RWPE1 (cell line): ENCODE results near the gene RAB20.
"Not testable (repeated sequence)": the region's sequence is repeated elsewhere in the genome, so short reads cannot be mapped to it uniquely, and the experiment has no call there.

Experiments
- CTCF ChIA-PET: fragments of 350-600 bp; sonication (Branson Sonifier 250); formaldehyde crosslinking; extraction: SDS; loops from one replicate; lab custom pipeline; 2021; lab: Yijun Ruan, JAX
- POLR2A ChIA-PET: fragments of 400-600 bp; formaldehyde crosslinking; extraction: SDS; loops from one replicate; lab custom pipeline; 2020; ENCODE audit warnings: antibody characterized with exemption; ENCODE audit not compliant: low non-redundant PET; lab: Yijun Ruan, JAX
- DNase-seq: peaks from one replicate; pipeline ENCODE4 v3.0.0; 2012; ENCODE audit warnings: low spot score
- H3K27ac ChIP-seq: fragments of 450-650 bp; 2 replicates; pipeline ENCODE4 v1.5.1; 2017
- TF ChIP-seq, protein P1 (sequence below): fragments of 450-650 bp; conservative IDR thresholded peaks from 2 replicates; pipeline ENCODE4 v1.5.1; 2017; ENCODE audit warnings: low read depth, mild to moderate bottlenecking

RAB20 gene

DNA sequence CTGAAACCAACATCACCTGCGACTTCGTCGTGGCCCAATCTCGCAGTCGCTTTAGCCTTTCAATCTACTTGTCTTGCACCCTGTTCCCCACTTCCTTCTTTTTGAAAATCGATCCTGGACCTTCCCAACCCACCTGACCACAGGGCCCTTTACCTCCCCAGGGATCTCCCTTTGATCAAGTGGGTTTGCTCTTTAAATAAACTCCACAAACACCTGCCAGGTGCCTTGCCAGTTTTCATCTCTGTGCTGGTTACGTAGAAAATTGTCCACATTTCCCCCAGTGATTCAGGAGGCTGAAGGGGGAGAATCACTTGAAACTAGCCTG lies 14.5 kb upstream of the RAB20 start:
- TF ChIP-seq, protein P1, sequence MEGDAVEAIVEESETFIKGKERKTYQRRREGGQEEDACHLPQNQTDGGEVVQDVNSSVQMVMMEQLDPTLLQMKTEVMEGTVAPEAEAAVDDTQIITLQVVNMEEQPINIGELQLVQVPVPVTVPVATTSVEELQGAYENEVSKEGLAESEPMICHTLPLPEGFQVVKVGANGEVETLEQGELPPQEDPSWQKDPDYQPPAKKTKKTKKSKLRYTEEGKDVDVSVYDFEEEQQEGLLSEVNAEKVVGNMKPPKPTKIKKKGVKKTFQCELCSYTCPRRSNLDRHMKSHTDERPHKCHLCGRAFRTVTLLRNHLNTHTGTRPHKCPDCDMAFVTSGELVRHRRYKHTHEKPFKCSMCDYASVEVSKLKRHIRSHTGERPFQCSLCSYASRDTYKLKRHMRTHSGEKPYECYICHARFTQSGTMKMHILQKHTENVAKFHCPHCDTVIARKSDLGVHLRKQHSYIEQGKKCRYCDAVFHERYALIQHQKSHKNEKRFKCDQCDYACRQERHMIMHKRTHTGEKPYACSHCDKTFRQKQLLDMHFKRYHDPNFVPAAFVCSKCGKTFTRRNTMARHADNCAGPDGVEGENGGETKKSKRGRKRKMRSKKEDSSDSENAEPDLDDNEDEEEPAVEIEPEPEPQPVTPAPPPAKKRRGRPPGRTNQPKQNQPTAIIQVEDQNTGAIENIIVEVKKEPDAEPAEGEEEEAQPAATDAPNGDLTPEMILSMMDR, result no peak
- no peak overlapping the region for H3K27ac ChIP-seq
- CTCF ChIA-PET, result no interaction called here
- POLR2A ChIA-PET, result no interaction called here
- no peak for DNase-seq

DNA sequence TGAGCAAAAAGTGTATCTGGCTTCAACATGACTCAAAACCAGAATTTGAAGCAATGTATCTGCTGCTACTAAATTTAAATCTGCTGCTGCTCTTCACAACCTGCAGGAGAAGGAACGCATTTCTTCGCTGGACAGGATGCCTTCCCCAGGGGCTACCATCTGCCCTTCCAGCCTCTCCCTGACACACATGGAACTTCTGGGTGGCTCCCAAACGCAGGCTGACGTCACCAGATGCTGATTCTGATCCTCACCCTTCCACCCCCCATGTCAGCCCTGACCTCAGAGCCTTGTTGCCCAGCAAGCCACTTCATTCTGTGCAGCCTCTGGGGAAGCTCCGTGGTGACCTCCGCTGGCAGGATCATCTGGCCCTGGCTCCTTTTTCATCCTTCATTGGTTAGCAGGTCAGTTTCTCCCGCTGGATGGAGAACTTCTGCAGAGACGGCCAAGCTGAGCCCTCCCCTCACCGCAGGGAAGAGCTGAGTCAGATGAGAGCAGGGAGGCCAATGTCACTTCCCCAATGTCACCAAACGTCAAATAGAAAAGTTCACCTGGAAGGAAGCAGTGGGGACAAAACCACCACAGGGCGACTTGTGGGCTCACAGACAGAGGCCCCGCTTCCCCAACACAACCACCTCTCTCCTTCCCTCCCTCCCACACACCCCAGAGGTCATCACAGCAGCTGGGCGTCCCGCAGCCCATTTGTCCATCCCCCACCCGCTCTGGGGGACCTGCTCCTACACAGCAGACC lies 14.0 kb upstream of the RAB20 start:
- POLR2A ChIA-PET, result no interaction called here

DNA sequence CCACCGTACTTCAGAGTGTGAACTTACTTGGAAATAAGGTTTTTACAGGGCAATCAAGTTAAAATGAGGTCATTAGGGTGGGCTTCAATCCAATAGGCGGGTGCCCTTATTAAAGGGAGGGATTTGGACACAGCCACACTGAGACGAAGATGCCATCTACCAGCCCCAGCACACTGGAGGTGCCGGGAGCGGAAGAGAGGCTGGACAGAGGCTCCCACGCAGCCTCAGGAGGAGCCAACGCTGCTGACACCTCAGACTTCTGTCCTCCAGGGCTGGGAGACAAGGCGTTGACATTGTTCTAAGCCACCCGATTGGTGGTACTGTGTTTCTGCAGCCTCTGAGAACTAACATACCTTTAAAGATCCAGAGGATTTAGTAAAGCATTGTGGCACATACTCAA lies 12.6 kb upstream of the RAB20 start:
- H3K27ac ChIP-seq, result no peak overlapping the region
- TF ChIP-seq, protein P1, result no peak
- DNase-seq, result no peak
- CTCF ChIA-PET, result no interaction called here
- POLR2A ChIA-PET, result no interaction called here

More for the DNA sequence above, 14.0 kb upstream of the RAB20 start:
- H3K27ac ChIP-seq, result no peak overlapping the region
- CTCF ChIA-PET, result interaction anchor here (0.5 kb wide), 1 partner anchor 11 kb away, joined by 3 read pairs; no protein-coding TSS in a partner anchor
- TF ChIP-seq, protein P1, result no peak
- no peak for DNase-seq

DNA sequence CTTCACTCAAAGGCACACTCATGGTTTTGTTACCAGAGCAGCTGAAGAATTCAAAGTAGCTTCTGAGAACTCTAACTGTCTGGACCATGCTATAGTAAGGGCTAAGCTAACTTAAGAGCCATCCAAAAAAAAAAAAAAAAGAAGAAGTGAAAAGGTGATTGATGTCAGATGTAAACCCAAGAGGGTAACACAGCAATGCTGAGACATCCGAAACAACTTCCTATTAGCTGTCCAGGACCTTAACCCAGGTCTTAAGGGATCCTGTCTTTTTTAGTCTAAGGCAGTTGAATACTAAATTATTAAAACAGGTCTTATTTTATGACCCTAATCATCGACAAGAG lies 11.2 kb upstream of the RAB20 start:
- CTCF ChIA-PET, result no interaction called here
- POLR2A ChIA-PET, result interaction anchor here (0.8 kb wide), 1 partner anchor 25 kb away, joined by 3 read pairs; no protein-coding TSS in a partner anchor

DNA sequence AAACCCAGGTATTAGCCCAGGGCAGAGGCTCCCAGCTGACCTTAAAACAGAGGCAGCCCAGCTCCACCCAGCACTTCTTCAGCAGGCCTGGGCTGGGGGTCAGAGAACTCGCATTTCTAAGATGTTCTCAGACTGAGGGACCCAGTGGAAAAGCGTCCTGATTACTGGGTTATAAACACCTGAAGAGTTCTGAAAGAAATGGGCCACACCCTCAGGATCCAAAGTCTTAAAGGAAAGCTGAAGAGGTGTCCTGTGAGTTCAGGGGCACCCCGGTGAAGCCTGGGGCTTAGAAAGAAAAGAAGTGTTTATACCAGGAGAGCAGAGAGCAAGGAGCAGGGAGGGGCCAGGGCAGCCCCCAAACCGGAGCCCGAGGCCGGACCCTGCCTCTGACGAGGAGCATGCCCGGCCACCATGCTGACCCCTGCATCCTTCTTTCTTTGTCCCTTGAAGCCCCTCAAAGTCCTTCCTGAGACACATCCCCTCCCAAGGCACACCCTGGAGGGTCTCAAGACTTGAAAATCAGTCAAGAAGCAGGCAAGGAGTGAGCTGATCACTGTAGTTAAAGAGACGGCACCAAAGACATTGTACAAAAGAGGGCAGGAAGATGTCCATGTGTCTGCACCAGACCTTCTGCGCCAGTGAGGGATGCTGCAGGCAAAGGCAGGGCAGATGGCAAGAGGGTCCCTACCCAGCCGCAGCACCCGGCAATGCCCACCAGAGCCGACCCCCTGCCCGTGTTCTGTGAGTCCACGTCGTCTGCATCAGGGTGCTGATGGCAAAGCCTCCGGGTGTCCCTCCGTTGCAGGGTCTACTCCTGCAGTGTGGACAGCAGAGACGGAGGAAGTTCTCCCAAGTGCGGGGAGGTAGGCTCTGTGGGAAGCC lies 10.6 kb upstream of the RAB20 start:
- TF ChIP-seq, protein P1, result no peak
- no peak for DNase-seq
- ChIA-PET POLR2A (interaction anchor here (0.8 kb wide), 1 partner anchor 25 kb away, joined by 3 read pairs; no protein-coding TSS in a partner anchor), CTCF (interaction anchor here (1.0 kb wide), 1 partner anchor 117 kb away, joined by 3 read pairs; no protein-coding TSS in a partner anchor)
- no peak overlapping the region for H3K27ac ChIP-seq

More for the DNA sequence above, 11.2 kb upstream of the RAB20 start:
- DNase-seq, result no peak
- TF ChIP-seq, protein P1, result no peak
- no peak overlapping the region for H3K27ac ChIP-seq

DNA sequence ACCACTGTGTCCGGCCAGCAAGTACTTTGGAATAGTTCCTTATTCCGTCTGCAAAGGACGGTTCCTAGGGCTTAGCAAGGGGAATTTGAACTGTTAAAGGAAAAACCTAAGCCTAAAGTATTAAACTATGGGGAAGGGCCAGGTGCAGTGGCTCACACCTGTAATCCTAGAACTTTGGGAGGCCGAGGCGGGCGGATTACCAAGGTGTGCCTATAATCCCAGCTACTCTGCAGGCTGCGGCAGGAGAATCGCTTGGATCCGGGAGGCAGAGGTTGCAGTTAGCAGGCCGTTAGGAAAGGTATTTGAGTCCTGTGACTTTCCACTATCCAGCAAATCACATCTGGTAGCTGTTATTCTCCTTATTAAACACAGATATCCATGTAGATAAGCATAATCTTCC lies 9.4 kb upstream of the RAB20 start:
- no peak for DNase-seq
- ChIA-PET POLR2A (no interaction called here), CTCF (no interaction called here)
- H3K27ac ChIP-seq, result no peak overlapping the region
- TF ChIP-seq, protein P1, result no peak

DNA sequence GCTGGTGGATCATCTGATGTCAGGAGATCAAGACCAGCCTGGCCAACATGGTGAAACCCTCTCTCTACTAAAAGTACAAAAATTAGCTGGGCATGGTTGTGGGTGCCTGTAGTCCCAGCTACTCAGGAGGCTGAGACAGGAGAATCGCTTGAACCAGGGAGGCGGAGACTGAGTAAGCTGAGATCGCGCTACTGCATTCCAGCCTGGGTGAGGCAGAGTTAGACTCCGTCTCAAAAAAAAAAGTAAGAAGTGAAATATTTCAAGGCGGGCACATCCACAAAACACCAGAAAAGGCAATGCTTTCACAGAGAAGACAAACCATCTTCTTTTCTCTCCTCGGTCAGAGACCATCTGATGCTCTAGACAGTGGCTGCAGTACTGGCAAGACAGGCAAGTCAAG lies 8.4 kb upstream of the RAB20 start:
- H3K27ac ChIP-seq, CTCF ChIA-PET, DNase-seq: not testable (repeated sequence)
- POLR2A ChIA-PET, result interaction anchor here (0.6 kb wide), 1 partner anchor 145 kb away, joined by 3 read pairs; no protein-coding TSS in a partner anchor
